Tibial artery (tissue), 4 donors: ENCODE data around the gene TMPRSS6.

ENCODE experiments used
- DNase-seq, 2 donors: peaks; one replicate each; pipeline ENCODE4 v3.0.0-alpha.2; 2019
- H3K27ac ChIP-seq, 2 donors: fragments of 200-600 bp; sonication (generic) in 1 of 2; 1 replicate in 1 of 2; 2 replicates in 1 of 2; pipeline ENCODE4 v1.5.1; 2018 to 2019; ENCODE audit warnings: mild to moderate bottlenecking in 1 of 2
- H3K27me3 ChIP-seq, 2 donors: fragments of 200-600 bp; sonication (generic) in 1 of 2; one replicate each; pipeline versions ENCODE4 v1.5.1 to v1.6.0; 2016 to 2019
- H3K36me3 ChIP-seq, 3 donors: fragments of 200-600 bp; sonication (generic) in 2 of 3; one replicate each; pipeline ENCODE4 v1.5.1; 2016 to 2019; ENCODE audit warnings: mild to moderate bottlenecking in 2 of 3
- H3K4me1 ChIP-seq, 4 donors: fragments of 200-600 bp; sonication (generic) in 2 of 4; 1 replicate in 3 of 4; 2 replicates in 1 of 4; pipeline ENCODE4 v1.5.1; 2016 to 2019
- H3K4me3 ChIP-seq, 2 donors: fragments of 200-600 bp; sonication (generic) in 1 of 2; 1 replicate in 1 of 2; 2 replicates in 1 of 2; pipeline ENCODE4 v1.5.1; 2018 to 2019; ENCODE audit warnings: mild to moderate bottlenecking in 2 of 2
- H3K9me3 ChIP-seq, 3 donors: fragments of 200-600 bp; sonication (generic) in 1 of 3; one replicate each; pipeline ENCODE4 v1.5.1; 2016 to 2019
- intact Hi-C: fragments of 100-400 bp; cut with DNase I; formaldehyde crosslinking; loops from one replicate; pipeline ENCODE4 v1.15.0; 2023; ENCODE audit warnings: low total_unique reads
- TF ChIP-seq, protein P1 (sequence below), 2 experiments: fragments of 200-600 bp in 1 of 2; fragments of 450-650 bp in 1 of 2; IDR thresholded peaks; one replicate each; pipeline ENCODE4 v1.5.1; 2017 to 2019; ENCODE audit warnings: antibody characterized with exemption in 2 of 2, mild to moderate bottlenecking in 1 of 2, moderate library complexity in 1 of 2

TMPRSS6 gene

DNA sequence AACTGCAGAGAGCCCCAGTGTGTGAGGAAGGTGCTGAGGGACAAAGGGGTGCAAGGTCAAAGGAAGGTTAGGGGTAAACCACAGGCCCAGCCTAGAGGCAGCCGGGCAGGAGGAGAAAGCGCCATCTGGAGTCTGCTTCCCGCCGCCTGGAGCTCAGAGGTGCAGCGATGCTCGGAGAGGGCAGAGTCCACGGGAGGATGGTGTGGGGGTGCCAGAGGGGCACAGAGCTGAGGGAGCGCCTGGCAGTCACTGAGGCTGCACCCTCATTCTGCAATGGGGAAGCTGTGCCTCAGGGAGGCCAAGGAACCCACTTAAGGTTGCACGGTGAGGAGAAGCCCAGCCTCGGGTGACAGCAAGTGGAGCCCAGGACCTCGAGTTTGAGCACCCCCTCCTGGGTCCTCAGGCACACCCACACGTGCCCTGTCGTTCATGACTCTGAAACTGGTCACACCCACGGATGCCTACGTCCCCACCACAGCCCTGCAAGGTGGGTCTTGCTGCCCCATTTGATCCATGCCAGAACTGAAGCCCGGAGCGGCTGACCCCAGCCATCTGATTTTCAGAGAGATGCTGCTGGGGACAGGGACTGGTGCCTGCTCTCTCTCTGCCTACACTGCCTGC lies 38.6 kb upstream of the TMPRSS6 start:
- Histone ChIP-seq H3K9me3 (no peaks in the 10 kb centered on the region), H3K36me3 (no peaks in the 10 kb centered on the region), H3K27ac (no peak overlapping the region), H3K4me3 (no peak overlapping the region), H3K27me3 (peaks cover 0 to 53% of the 10 kb centered on the region in 2 donors), H3K4me1 (no peaks in the 10 kb centered on the region)
- DNase-seq: no peak
- intact Hi-C loops: no loop called here
- TF ChIP-seq, protein P1, sequence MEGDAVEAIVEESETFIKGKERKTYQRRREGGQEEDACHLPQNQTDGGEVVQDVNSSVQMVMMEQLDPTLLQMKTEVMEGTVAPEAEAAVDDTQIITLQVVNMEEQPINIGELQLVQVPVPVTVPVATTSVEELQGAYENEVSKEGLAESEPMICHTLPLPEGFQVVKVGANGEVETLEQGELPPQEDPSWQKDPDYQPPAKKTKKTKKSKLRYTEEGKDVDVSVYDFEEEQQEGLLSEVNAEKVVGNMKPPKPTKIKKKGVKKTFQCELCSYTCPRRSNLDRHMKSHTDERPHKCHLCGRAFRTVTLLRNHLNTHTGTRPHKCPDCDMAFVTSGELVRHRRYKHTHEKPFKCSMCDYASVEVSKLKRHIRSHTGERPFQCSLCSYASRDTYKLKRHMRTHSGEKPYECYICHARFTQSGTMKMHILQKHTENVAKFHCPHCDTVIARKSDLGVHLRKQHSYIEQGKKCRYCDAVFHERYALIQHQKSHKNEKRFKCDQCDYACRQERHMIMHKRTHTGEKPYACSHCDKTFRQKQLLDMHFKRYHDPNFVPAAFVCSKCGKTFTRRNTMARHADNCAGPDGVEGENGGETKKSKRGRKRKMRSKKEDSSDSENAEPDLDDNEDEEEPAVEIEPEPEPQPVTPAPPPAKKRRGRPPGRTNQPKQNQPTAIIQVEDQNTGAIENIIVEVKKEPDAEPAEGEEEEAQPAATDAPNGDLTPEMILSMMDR (IDR thresholded peaks at IDR 0.05): no peak

DNA sequence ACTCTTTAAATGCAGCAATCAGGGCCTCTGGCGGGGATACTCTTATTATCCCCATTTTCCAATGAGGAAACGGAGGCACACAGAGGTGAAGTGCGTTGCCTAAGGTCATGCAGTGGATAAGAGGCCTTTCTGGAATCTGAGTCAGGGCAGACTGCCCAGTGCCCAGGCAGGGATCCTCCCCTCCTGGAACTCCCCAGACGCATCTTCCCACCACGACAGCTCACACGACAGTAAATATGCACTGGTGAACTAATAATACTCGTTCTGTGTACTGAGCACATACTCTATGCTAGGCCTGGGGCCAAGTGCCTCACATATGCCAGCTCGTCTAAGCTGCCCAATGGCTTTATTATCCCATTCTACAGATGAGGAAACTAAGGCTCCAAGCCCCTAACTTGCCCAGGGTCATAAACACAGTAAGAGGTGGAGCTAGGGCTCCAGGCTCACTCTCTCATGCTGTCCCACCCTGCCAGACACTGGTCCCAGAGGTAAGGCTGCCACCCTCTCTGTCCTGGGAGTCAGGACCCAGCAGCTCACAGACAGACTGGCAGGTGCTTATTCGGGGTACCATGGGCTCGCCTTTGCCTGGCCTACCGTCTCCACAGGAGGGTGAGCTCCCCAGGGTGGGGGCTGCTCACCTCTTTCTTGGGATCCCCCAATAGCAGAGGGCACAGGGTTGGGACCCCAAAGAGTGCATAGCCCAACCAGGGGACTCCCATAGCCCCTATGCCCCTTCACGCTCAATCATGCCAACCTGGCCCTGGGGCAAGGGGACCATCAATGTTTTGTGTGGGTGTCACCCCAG lies 37.9 kb upstream of the TMPRSS6 start:
- TF ChIP-seq, protein P1 (IDR thresholded peaks at IDR 0.05): no peak
- intact Hi-C loops: no loop called here
- Histone ChIP-seq H3K4me3 (no peak overlapping the region), H3K4me1 (no peaks in the 10 kb centered on the region), H3K27ac (no peak overlapping the region), H3K27me3 (peaks cover 0 to 60% of the 10 kb centered on the region in 2 donors), H3K36me3 (no peaks in the 10 kb centered on the region), H3K9me3 (no peaks in the 10 kb centered on the region)
- DNase-seq: no peak

GRCh38 chr22:37146507-37147180 lies 37.1 kb upstream of the TMPRSS6 start:
- intact Hi-C loops: no loop called here
- DNase-seq: no peak
- no peaks in the 10 kb centered on the region for H3K4me1 ChIP-seq
- H3K36me3 ChIP-seq: no peaks in the 10 kb centered on the region
- H3K27me3 ChIP-seq: peaks cover 0 to 66% of the 10 kb centered on the region in 2 donors
- TF ChIP-seq, protein P1 (IDR thresholded peaks at IDR 0.05): no peak
- no peak overlapping the region for H3K4me3 ChIP-seq
- no peak overlapping the region for H3K27ac ChIP-seq
- H3K9me3 ChIP-seq: no peaks in the 10 kb centered on the region

DNA sequence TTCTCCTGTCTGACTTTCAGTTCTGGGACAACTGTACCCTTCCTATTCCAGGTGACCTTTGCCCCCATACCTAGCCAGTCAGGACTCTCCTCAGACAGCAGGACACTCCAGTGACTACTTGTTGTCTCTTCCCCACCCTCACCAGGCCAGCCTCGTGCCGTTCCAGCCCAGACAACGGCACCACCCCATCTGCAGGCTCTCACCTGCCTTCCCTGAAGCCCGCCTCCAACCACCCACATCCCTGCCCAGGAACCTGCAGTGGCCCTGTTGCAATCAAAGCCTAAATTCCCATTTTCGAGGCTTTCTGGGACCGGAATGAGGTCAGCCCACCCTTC lies 36.5 kb upstream of the TMPRSS6 start:
- no peaks in the 10 kb centered on the region for H3K4me1 ChIP-seq
- H3K27ac ChIP-seq: no peak overlapping the region
- H3K27me3 ChIP-seq: peaks cover 0 to 72% of the 10 kb centered on the region in 2 donors
- TF ChIP-seq, protein P1 (IDR thresholded peaks at IDR 0.05): no peak
- H3K9me3 ChIP-seq: no peaks in the 10 kb centered on the region
- intact Hi-C loops: no loop called here
- no peak overlapping the region for H3K4me3 ChIP-seq
- no peak for DNase-seq
- no peaks in the 10 kb centered on the region for H3K36me3 ChIP-seq

DNA sequence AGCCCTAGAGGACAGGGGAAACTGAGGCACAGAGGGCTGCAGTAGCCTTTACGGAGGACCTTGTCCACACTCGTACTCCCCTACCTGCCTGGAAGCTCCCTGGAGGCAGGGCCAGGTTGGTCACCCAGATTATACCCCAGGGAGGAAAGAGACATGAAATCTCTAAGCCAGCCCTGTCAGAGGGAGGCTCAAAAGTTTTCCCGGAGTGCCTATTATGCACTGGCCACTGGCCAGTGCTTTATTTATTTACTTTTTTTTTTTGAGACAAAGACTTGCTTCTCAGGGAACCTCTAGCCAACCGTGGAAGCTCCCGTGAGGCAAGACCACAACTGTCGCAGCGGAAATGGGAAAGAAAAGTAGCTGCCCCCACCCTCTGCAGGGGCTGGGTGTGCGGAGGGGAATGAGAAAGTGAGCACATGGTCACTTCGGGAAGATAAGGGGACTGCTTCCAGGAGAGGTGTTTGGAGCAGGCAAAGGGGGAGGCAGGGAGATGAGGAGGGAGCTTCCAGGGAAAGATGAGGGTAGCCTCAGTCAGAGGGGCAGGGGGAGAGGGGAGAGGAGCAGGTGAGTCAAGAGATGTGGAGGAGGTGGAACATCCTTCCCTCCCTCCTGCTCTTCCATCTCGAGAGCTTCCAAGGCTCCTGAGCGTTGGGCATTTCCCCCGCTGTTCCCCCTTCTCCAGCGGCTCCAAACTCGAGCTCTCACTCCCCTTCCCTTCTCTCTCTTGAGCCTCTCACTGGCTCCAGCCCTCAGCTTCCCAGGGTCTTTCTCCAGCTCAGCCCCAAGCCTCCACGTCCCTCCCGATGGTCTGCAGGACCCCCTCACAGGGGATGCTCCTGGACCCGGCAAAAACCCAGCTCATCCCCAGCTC lies 35.9 kb upstream of the TMPRSS6 start:
- no peak for DNase-seq
- Histone ChIP-seq H3K9me3 (no peaks in the 10 kb centered on the region), H3K4me1 (no peaks in the 10 kb centered on the region), H3K4me3 (no peak overlapping the region), H3K27me3 (peaks cover 0 to 73% of the 10 kb centered on the region in 2 donors), H3K36me3 (no peaks in the 10 kb centered on the region), H3K27ac (no peak overlapping the region)
- intact Hi-C loops: no loop called here
- TF ChIP-seq, protein P1 (IDR thresholded peaks at IDR 0.05): no peak
